Adipocyte (in vitro differentiated cells): ENCODE results near the gene ABCA4.
A peak's percentile ranks its signal among the peaks of the same experiment; 100 is the strongest.
"Not testable (repeated sequence)": the region's sequence is repeated elsewhere in the genome, so short reads cannot be mapped to it uniquely, and the experiment has no call there.

ENCODE experiments used
- DNase-seq: peaks from one replicate; pipeline ENCODE4 v3.0.0-alpha.2; 2015; ENCODE audit warnings: low read depth
- H3K27me3 ChIP-seq: replicated peaks from 2 replicates; pipeline ENCODE4 v1.7.0; 2013; ENCODE audit warnings: mild to moderate bottlenecking, low read length, moderate library complexity; ENCODE audit not compliant: control insufficient read depth, insufficient read depth
- H3K36me3 ChIP-seq: 2 replicates; pipeline ENCODE4 v1.7.0; 2013; ENCODE audit warnings: low read length, mild to moderate bottlenecking, moderate library complexity; ENCODE audit not compliant: control insufficient read depth, insufficient read depth, severe bottlenecking
- H3K4me1 ChIP-seq: 2 replicates; pipeline ENCODE4 v1.7.0; 2013; ENCODE audit warnings: mild to moderate bottlenecking, low read length, moderate library complexity; ENCODE audit not compliant: control insufficient read depth, insufficient read depth
- H3K4me3 ChIP-seq: 2 replicates; pipeline ENCODE4 v1.7.0; 2013; ENCODE audit warnings: mild to moderate bottlenecking, low read length, moderate library complexity
- H3K9ac ChIP-seq: 2 replicates; pipeline ENCODE4 v1.7.0; 2013; ENCODE audit warnings: mild to moderate bottlenecking, low read length, moderate library complexity
- H3K9me3 ChIP-seq: 2 replicates; pipeline ENCODE4 v1.7.0; 2013; ENCODE audit warnings: mild to moderate bottlenecking, low read length, moderate library complexity; ENCODE audit not compliant: control insufficient read depth

ABCA4 gene

DNA sequence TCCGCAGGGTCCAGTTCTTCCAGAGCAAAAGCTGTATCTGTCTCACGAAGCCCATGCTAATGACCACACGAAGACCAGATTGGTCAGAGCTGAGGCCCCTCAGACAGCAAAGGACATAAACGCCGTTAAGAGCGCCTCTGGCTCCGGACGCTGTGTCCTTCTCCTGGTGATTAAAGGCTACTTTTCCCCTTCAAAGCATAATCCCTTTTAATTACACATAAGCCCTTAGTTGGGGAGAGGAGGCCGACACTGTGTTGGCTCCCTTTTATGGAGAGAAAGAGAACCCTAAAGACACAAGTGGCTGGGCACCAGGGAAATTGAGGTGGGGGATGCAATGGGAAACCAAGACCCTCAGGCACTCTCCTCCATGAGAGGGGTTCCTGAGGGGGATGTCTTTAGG, at the start of gene ABCA4:
Gene ABCA4 (minus strand): TSS at position 158 of the 400 bp plus-strand sequence. CDS start 103 bp downstream, at position 55.
- DNase-seq: no peak
- Histone ChIP-seq H3K36me3 (no peaks in the 10 kb centered on the region), H3K9me3 (no peaks in the 10 kb centered on the region), H3K4me3 (no peak within 1 kb of the TSS), H3K9ac (no peak within 1 kb of the TSS), H3K4me1 (peaks cover 29% of the 10 kb centered on the region), H3K27me3 (no peaks in the 10 kb centered on the region)

GRCh38 chr1:94169126-94169525, 48.2 kb upstream of the ABCA4 start:
- DNase-seq: no peak
- Histone ChIP-seq H3K9ac (no peak overlapping the region), H3K9me3 (peaks cover 4% of the 10 kb centered on the region)

DNA sequence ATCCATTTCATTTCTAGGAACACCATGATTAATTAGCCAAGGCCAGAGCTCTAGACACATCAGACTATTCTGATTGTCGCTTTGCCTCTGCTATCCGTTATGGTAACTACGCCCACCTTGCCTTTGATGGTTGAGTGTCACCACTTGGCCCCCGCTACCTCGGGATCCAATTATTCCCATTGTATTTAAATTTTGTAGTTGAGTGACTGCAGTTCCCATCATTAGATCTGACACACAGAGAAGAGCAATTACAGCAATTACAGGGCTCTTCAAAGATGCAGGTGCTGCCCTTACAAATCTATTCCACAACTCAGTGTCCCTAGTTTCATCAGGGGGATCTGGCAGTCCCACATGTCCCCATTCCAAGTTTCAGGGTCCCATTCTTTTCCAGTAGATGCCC, 44.9 kb upstream of the ABCA4 start:
- H3K36me3 ChIP-seq: peaks cover 21% of the 10 kb centered on the region
- DNase-seq: no peak
- H3K4me3 ChIP-seq: no peak overlapping the region
- H3K9ac ChIP-seq: no peak overlapping the region
- peaks cover 4% of the 10 kb centered on the region for H3K9me3 ChIP-seq
- peaks cover 3% of the 10 kb centered on the region for H3K4me1 ChIP-seq
- no peaks in the 10 kb centered on the region for H3K27me3 ChIP-seq

More at GRCh38 chr1:94169126-94169525, 48.2 kb upstream of the ABCA4 start:
- no peak overlapping the region for H3K4me3 ChIP-seq
- no peaks in the 10 kb centered on the region for H3K27me3 ChIP-seq
- H3K4me1 ChIP-seq: no peaks in the 10 kb centered on the region
- peaks cover 53% of the 10 kb centered on the region for H3K36me3 ChIP-seq

DNA sequence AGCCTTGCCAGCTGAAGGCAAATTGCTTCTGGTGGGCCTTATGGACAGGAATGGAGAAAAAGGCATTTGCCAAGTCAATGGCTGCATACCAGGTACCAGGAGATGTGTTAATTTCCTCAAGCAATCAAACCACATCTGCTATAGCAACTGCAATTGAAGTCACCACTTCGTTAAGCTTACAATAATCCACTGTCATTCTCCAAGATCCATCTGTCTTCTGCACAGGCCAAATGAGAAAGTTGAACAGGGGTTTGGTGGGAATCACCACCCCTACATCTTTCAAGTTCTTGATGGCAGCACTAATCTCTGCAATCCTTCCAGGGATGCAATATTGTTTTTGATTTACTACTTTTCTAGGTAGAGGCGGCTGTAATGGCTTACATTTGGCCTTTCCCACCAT, 43.9 kb upstream of the ABCA4 start:
- H3K36me3 ChIP-seq: peaks cover 11% of the 10 kb centered on the region
- H3K9ac ChIP-seq, H3K9me3 ChIP-seq, H3K27me3 ChIP-seq, H3K4me3 ChIP-seq, H3K4me1 ChIP-seq, DNase-seq: not testable (repeated sequence)

DNA sequence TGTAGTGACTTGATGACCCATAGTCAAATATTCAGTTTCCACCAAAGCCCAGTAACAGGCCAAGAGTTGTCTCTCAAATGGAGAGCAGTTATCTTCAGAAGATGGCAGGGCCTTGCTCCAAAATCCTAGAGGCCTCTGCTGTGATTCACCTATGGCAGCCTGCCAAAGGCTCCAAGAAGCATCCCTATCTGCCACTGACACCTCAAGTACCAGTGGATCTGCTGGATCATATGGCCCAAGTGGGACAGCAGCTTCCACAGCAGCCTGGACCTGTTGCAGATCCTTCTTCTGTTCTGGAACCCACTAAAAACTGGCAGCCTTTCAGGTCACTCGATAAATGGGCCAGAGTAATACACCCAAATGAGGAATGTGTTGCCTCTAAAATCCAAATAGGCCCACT, 43.2 kb upstream of the ABCA4 start:
- H3K9ac ChIP-seq, H3K36me3 ChIP-seq, H3K4me3 ChIP-seq, H3K27me3 ChIP-seq, DNase-seq, H3K9me3 ChIP-seq, H3K4me1 ChIP-seq: not testable (repeated sequence)

DNA sequence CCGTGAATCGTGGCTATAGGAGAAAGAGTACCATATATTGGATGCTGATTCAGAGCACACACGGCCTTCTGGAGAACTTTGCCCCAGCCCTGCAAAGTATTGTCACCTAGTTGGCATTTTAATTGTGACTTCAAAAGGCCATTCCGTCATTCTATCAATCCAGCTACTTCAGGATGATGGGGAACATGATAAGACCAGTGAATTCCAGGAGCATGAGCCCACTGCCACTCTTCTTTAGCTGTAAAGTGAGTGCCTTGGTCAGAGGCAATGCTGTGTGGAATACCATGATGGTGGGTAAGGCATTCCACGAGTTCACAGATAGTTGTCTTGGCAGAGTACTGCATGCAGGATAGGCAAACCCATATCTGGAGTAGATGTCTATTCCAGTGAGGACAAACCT, 42.3 kb upstream of the ABCA4 start:
- H3K4me1 ChIP-seq, H3K36me3 ChIP-seq, H3K9ac ChIP-seq, H3K9me3 ChIP-seq, H3K4me3 ChIP-seq, DNase-seq, H3K27me3 ChIP-seq: not testable (repeated sequence)

- Histone ChIP-seq H3K9me3 (peaks cover under 1% of the 10 kb centered on the region), H3K9ac (no peak overlapping the region), H3K27me3 (no peaks in the 10 kb centered on the region), H3K4me3 (peak overlapping the region; percentile 20), H3K36me3 (no peaks in the 10 kb centered on the region), H3K4me1 (peaks cover 10% of the 10 kb centered on the region)
- DNase-seq: peak; percentile 66
These were observed 39.9 kb upstream of the ABCA4 start for GRCh38 chr1:94160811-94161210.

- DNase-seq: peak; percentile 48
- no peak overlapping the region for H3K9ac ChIP-seq
- H3K27me3 ChIP-seq: no peaks in the 10 kb centered on the region
- H3K4me1 ChIP-seq: peaks cover 15% of the 10 kb centered on the region
- no peak overlapping the region for H3K4me3 ChIP-seq
- H3K9me3 ChIP-seq: no peaks in the 10 kb centered on the region
- H3K36me3 ChIP-seq: no peaks in the 10 kb centered on the region
These were observed 35.2 kb upstream of the ABCA4 start for GRCh38 chr1:94156096-94156625.

- DNase-seq: peak; percentile 31
- no peak overlapping the region for H3K4me3 ChIP-seq
- peaks cover 5% of the 10 kb centered on the region for H3K4me1 ChIP-seq
- H3K36me3 ChIP-seq: no peaks in the 10 kb centered on the region
- no peak overlapping the region for H3K9ac ChIP-seq
- no peaks in the 10 kb centered on the region for H3K9me3 ChIP-seq
- no peaks in the 10 kb centered on the region for H3K27me3 ChIP-seq
These were observed 34.0 kb upstream of the ABCA4 start for GRCh38 chr1:94154989-94155388.

DNA sequence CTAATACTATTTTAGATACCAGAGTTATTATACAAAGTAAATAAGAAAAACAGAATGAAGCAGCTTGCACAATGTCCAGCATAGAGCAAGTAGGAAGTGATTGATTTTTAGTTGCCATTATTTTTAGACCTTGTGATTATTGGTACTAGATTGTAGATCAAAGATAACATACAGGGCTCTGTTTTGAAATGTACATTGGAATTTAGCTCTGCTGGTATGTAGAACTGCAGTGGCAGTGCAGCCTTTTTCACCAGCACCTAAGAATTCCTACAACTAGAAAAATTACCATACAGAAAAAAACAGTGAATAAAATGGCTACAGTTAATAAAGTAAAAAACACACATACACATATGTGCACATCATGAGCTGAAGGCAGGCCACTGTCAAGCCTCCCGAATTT, 32.2 kb upstream of the ABCA4 start:
- Histone ChIP-seq H3K4me1 (peaks cover 5% of the 10 kb centered on the region), H3K27me3 (no peaks in the 10 kb centered on the region), H3K9ac (no peak overlapping the region), H3K4me3 (no peak overlapping the region), H3K36me3 (no peaks in the 10 kb centered on the region), H3K9me3 (no peaks in the 10 kb centered on the region)
- no peak for DNase-seq

GRCh38 chr1:94149166-94149565, 28.2 kb upstream of the ABCA4 start:
- not testable (repeated sequence) for H3K9me3 ChIP-seq, H3K4me1 ChIP-seq, H3K9ac ChIP-seq, DNase-seq, H3K36me3 ChIP-seq, H3K27me3 ChIP-seq, H3K4me3 ChIP-seq

DNA sequence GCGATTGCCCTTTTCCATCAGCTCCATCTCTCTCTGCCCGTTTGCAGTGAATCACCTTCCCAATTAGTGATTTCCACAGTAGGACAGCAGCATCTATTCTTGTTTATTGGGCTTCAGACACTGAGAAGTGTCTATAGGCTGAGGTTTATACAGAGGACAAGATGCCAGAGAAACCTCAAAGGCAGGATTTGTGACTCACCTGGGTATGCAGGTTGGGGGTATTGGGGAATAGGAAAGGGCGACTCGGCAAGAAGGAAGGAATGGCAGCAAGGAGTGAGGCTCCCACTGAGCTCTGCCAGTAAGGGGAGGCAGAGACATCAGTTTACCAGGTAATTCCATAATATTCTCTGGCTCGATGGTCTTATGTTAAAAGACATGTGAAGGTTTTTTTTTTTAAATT, 25.3 kb upstream of the ABCA4 start:
- no peaks in the 10 kb centered on the region for H3K36me3 ChIP-seq
- peaks cover 22% of the 10 kb centered on the region for H3K4me1 ChIP-seq
- H3K9me3 ChIP-seq: no peaks in the 10 kb centered on the region
- DNase-seq: no peak
- H3K27me3 ChIP-seq: no peaks in the 10 kb centered on the region
- no peak overlapping the region for H3K4me3 ChIP-seq
- no peak overlapping the region for H3K9ac ChIP-seq
